UCSD-AML1 (cell line): ENCODE results near the gene IKBKG.
"Not testable (repeated sequence)": the region's sequence is repeated elsewhere in the genome, so short reads cannot be mapped to it uniquely, and the experiment has no call there.

Experiments
- DNase-seq: peaks from one replicate; lab custom pipeline; 2025; ENCODE audit not compliant: unreplicated experiment; lab: John Stamatoyannopoulos, UW

The IKBKG gene

DNA sequence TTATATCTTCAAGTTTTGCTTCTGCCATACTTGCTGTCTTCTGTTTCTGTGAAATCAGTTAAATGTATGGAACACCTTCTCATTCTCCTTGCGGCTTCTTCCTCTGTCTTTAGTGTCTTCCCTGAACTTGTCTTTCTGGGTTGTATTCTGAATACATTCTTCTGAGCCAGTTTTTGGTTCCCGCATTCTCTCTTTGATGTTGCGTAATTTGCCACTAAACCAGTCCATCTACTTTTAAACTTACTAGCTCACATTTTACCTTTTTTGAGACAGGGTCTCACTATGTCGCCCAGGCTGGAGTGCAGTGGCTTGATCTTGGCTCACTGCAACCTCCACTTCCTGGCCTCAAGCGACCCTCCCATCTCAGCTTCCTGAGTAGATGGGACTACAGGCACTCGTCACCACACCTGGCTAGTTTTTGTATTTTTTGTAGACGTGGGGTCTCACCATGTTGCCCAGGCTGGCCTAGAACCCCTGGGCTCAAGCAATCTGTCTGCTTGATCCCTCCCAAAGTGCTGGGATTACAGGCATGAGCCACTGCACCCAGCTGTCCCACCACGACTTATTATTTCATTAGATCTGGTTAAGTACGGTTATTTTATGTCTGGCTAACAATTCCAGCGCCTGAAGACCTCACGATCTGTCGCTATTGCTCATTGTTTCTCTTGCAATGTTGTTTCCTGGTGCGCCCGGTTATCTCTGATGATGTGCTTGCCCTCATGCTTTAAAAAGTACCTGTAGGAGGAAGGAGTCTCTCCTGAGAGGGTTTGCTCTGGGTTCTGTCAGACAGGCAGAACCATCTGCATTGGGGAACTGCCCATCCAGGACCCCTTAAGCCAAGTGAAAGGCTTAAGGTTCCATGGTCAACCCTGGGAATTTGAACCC, 21.6 kb upstream of the IKBKG start:
- no peak for DNase-seq

DNA sequence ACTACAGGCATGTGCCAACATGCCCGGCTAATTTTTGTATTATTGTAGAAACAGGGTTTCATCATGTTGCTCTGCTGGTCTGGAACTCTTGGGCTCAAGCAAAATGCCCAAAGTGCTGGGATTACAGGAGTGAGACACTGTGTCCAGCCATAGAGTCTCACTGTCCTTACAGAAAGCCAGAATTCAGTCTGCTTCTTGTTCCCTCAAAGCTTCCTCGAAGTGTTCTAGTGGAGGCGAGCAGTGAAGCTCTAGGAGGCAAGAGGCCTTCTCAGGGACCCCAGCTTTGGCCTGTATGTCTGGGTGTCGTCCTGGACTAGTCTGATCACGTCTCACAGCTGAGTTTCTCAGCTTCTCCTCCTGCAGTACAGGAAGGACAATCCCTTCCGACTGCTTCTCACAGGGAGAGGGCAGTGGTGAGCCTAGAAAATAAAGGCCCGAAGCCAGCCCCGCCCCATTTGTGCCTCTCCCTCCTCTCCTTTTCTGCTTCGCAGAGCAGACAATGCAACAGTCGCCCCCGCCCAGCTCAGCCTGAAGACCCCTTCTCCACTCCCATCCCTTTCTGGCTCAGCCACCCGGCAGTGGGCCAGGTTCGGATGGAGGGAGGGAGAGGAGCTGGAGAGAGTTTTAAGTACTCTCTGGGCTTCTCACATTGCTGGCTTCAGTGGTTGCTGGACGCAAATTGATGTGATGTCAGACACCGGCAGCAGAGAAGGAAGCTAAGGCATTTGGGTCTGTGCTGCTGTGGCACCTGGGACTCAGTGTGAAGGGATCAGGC, 20.3 kb upstream of the IKBKG start:
- peak; percentile 68 for DNase-seq

DNA sequence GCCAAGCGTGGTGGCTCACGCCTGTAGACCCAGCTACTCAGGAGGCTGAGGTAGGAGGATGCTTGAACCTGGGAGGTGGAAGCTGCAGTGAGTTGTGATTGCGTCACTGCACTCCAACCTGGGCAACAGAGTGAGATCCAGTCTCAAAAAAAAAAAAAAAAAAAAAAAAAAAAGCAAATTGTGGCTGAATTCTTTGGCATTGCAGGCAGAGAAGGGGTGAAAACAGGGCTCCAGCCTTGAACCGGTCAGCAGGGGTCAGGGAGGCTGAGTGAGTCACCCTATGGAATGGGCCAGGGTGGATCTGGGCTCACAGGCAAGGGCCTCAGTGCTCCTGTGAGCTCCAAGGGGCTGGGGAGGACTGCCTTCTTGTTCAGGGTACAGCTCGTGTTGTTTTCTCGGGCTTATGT, 18.2 kb upstream of the IKBKG start:
- no peak for DNase-seq

DNA sequence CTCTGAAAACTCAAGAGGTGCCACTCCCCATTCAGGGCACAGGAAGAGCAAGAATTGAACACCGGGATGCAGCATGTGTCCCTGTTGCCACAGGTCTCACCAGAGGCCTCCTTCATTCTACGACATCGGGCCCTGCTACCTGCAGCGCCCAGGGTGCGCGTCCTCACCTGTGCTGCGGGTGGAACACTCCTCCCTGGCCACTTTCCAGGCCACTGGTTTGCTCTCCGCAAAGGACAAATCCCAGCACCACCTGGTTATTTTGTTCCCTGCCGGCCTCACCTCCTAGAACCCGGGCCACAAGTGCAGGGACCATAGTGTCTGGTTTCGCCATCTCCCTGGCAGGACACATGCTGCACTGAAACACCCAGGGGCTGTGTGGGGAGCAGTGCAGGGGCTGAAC, 17.1 kb upstream of the IKBKG start:
- no peak for DNase-seq

- DNase-seq, result no peak
These were observed 15.8 kb upstream of the IKBKG start for GRCh38 chrX:154531626-154532025.

DNA sequence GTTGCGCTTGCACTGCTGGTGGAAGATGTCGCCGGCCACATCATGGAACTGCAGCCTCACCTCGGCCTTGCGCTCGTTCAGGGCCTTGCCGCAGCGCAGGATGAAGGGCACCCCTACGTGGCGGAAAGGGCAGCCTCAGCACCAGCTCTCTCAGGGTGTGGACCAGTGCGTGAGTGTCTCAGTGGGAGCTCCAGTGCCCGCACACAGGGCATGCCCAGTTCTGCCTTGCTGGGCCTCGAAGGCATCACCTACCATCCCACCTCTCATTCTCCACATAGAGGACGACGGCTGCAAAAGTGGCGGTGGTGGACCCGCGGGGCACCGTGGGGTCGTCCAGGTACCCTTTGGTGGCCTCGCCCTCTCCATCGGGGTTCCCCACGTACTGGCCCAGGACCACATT, 14.7 kb upstream of the IKBKG start:
- DNase-seq, result no peak

- peak; percentile 89 for DNase-seq
These were observed 12.7 kb upstream of the IKBKG start for GRCh38 chrX:154534526-154535322.

GRCh38 chrX:154535892-154536291, 11.5 kb upstream of the IKBKG start:
- DNase-seq, result no peak

DNA sequence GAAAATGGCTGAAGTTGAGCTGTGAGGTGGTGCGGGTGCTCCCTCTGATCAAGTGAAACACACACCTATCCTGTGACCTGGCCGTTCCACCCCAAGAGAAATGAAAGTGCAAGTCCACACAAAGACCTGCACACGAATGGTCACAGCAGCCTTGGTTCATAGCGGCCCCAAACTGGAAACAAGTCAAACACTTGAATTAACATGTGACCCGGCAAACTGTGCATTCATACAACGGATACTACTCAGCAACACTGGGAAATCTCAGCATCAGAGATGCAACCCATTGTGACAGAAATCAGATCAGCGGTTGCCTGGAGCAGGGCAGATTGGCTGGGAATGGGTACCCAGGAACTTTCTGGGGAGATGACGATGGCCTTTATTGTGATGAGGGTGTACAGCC, 8.3 kb upstream of the IKBKG start:
- DNase-seq, result no peak

- DNase-seq, result not testable (repeated sequence)
These were observed 7.1 kb upstream of the IKBKG start for GRCh38 chrX:154540365-154540764.

- DNase-seq, result no peak
These were observed 6.4 kb upstream of the IKBKG start for GRCh38 chrX:154540897-154541535.

DNA sequence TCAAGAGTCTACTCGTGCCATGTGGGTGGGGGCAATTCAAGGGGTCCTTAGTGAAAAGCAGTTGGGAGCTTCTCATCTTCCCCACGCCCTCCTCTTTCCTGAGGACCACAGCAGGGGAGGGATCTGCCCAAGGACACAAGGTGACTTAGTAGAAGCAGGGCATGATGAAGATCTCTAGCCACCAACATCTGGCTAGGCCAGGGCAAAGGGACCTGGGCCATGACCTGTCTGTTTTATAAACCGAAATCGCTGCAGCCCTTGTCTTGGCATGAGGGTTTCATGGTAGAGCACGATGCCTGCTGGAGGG, 5.9 kb upstream of the IKBKG start:
- no peak for DNase-seq

- DNase-seq, result peak; percentile 72
These were observed 5.3 kb upstream of the IKBKG start for GRCh38 chrX:154541896-154542722.

DNA sequence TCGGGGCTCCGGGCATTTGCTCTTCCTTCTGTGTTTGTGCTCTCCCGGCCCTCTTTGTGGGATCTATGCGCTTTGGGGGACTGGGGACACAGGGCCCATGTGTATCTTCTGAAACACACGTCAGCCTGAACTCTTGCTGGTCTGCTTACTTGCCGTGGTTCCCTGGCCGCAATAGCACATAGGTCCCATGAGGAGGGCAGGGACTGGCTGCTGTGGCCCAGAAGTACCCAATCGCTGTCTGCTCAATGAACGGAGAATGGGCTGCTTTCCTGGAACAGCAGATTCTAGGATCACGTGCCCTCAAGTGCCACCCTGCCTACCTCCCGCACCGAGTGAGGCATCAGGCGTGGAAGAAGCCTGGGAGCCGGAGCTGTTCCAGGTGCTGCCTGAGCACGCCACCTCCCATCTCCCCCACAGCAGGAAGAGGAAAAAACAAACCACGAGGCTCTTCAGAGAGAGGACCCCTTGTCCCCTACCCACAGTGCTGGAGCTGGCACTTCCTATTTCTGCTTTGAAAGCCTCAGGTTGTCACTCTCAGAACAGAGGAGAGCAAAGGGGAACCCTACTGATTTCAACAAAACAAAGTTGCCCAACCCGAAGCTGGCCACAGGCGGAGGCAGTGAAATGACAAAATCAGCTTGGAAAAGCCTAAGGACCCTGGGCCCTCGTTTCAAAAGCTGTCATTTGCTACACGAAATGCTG, 4.5 kb upstream of the IKBKG start:
- peak; percentile 66 for DNase-seq

DNA sequence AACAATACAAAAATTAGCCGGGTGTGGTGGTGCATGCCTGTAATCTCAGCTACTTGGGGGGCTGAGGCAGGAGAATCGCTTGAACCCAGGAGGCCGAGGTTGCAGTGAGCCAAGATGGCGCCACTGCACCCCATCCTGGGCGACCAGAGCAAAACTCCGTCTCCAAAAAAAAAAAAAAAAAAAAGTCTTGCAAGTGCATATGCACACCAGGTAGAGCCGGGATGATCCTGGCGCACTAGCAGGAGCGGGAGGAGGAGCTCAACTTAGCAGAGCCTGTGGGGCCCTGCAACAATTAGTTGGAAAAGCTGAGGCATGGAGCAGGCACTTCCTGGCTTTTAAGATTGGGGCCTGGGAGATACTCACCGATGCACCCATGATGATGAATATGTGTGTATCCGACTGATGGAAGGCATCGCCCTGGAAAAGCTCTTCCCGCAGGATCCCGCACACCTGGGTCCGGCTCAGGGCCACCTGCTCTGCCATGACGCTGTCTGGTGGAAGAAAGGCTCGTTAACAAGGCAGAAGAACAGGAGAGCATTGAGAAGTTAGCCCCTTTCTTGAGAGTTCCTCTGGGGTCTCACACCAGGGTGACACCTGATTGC, 1.6 kb upstream of the IKBKG start:
- no peak for DNase-seq

DNA sequence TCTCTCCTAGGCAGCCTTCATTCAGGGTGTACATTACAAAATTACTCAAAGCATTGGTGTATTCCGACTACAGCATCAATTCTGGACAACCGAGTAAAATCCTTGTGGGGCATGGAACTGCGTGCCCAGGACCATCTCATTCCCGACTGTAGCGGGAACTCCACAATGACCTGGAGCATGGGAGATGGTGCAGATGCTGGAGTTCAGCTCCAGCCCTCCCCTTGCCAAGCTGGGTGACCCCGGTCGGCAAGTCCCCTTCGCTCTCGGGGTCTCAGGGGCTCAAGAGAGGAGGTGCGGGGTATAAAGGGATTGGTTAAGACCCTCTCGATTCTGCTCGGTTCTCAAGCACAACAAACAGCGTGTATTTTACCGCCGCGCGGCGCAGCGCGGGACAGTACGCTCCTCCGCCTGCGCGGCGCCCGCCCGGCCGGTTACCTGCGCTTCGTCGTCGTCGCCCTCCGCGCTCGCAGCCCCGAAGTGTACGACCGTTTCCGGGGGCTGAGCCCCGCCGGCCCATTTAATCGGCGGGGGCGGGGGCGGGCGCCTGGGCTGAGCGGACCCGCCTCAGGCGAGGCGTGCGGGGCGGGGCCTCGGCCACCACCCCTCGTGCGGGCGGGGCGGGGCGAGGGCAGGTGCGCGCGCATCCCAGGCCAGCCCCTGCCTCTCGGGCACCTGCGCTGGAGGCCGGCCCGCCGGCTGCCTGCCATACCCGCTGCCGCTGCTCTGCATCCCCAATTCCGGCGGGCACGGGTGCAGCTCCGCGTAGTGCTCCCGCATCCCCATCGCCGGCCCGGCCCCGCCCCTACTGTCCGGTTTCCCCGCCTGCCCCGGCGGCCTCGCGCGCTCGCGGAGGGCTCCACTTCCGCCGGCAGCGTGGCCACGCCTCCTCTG, 821 bp upstream of the IKBKG start, which contains the start of gene G6PD:
Gene G6PD, minus strand, starts transcription at position 493 of the 891 bp plus-strand sequence. CDS start 691 bp downstream, outside the sequence.
- peak; percentile 87 for DNase-seq

DNA sequence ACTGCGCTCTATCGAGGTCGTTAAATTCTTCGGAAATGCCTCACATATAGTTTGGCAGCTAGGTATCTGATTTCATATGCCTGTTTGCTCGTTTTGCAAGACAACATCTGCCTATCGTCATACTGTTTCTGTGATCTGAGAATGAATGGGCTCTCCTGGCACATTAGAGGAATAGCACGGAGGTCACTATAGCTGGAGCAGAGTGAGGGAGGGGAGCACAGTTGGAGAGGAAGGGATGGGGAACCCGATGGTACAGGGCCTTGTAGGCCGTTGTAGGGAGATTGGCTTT, 552 bp downstream of the IKBKG start:
- no peak for DNase-seq

DNA sequence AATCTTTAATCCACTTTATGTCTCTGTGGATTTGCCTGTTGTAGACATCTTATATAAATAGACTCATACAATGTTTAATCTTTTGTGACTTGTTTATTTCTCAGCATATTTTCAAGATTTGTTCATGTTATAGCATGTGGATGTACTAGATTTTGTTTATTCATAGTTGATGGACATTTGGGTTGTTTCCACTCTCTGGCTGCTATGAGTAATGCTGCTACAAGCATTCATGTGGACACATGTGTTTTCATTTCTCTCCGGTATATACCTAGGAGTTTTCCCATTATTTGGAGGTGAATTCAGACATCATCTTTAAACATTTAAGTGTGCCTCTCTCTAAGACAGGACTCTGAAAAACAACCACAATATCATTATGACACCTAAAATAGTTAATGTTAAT, 2.3 kb downstream of the IKBKG start:
- no peak for DNase-seq
